ENCODE measurements around the gene PAPPA.

The PAPPA gene

GRCh38 chr9:116316246-116316645, 162.7 kb downstream of the PAPPA start:
- DNase-seq (ENCODE audit: low read depth, low spot score) = no peak

- DNase-seq (ENCODE audit: low read depth, low spot score) = no peak
Observed at GRCh38 chr9:116317503-116317902, 163.9 kb downstream of the PAPPA start.

- DNase-seq (ENCODE audit: low read depth, low spot score) = no peak
Observed at GRCh38 chr9:116318468-116319374, 165.1 kb downstream of the PAPPA start.

- no peak for DNase-seq (ENCODE audit: low read depth, low spot score)
Observed at GRCh38 chr9:116319480-116319879, 165.9 kb downstream of the PAPPA start.

GRCh38 chr9:116320290-116320689, 166.7 kb downstream of the PAPPA start:
- DNase-seq (ENCODE audit: low read depth, low spot score) = no peak

GRCh38 chr9:116322521-116322920, 168.9 kb downstream of the PAPPA start:
- DNase-seq (ENCODE audit: low read depth, low spot score) = no peak

GRCh38 chr9:116323012-116323411, 169.4 kb downstream of the PAPPA start:
- DNase-seq (ENCODE audit: low read depth, low spot score) = no peak

GRCh38 chr9:116323571-116323970, 170.0 kb downstream of the PAPPA start:
- no peak for DNase-seq (ENCODE audit: low read depth, low spot score)

GRCh38 chr9:116325924-116326323, 172.3 kb downstream of the PAPPA start:
- DNase-seq (ENCODE audit: low read depth, low spot score) = no peak

- no peak for DNase-seq (ENCODE audit: low read depth, low spot score)
Observed at GRCh38 chr9:116327701-116328405, 174.3 kb downstream of the PAPPA start.

GRCh38 chr9:116329470-116329869, 175.9 kb downstream of the PAPPA start:
- DNase-seq (ENCODE audit: low read depth, low spot score) = no peak

- DNase-seq (ENCODE audit: low read depth, low spot score) = no peak
Observed at GRCh38 chr9:116331241-116331640, 177.7 kb downstream of the PAPPA start.

- DNase-seq (ENCODE audit: low read depth, low spot score) = no peak
Observed at GRCh38 chr9:116332090-116332489, 178.5 kb downstream of the PAPPA start.

- no peak for DNase-seq (ENCODE audit: low read depth, low spot score)
Observed at GRCh38 chr9:116333254-116333653, 179.7 kb downstream of the PAPPA start.

GRCh38 chr9:116334546-116335150, 181.1 kb downstream of the PAPPA start:
- DNase-seq (ENCODE audit: low read depth, low spot score) = no peak

- DNase-seq (ENCODE audit: low read depth, low spot score) = no peak
Observed at GRCh38 chr9:116335392-116335791, 181.8 kb downstream of the PAPPA start.

- DNase-seq (ENCODE audit: low read depth, low spot score) = no peak
Observed at GRCh38 chr9:116336133-116336862, 182.7 kb downstream of the PAPPA start.

- no peak for DNase-seq (ENCODE audit: low read depth, low spot score)
Observed at GRCh38 chr9:116337015-116337414, 183.4 kb downstream of the PAPPA start.

GRCh38 chr9:116340270-116340669, 186.7 kb downstream of the PAPPA start:
- no peak for DNase-seq (ENCODE audit: low read depth, low spot score)

- DNase-seq (ENCODE audit: low read depth, low spot score) = no peak
Observed at GRCh38 chr9:116342061-116342460, 188.5 kb downstream of the PAPPA start.

- DNase-seq (ENCODE audit: low read depth, low spot score) = no peak
Observed at GRCh38 chr9:116342941-116343340, 189.3 kb downstream of the PAPPA start.

GRCh38 chr9:116344416-116344815, 190.8 kb downstream of the PAPPA start:
- no peak for DNase-seq (ENCODE audit: low read depth, low spot score)

All from activated naive CD8-positive, alpha-beta T cell treated with anti-CD3 and anti-CD28 coated beads, Interleukin-2, amount 50 U/mL, for 16 hours (primary cell).